Right renal cortex interstitium (tissue), 3 donors: Measurements from ENCODE around the gene RAB40C. TPM values are rescaled to one million over a fixed set of nuclear protein-coding genes. Genes with fewer than 3 reads are reported as not detected.
"Not testable (repeated sequence)": the region's sequence is repeated elsewhere in the genome, so short reads cannot be mapped to it uniquely, and the experiment has no call there.

ENCODE experiments used
- DNase-seq, 3 donors: peaks; one replicate each; pipeline ENCODE4 v3.0.0-alpha.2; 2013; ENCODE audit warnings: low read depth in 3 of 3, low spot score in 2 of 3
- polyA plus RNA-seq, 3 donors: library from polyadenylated mRNA; unstranded; fragments of 120-200 nt; gene quantifications; one replicate each; pipeline ENCODE4 v1.2.1, GENCODE V29; 2013; ENCODE audit not compliant: insufficient read length in 3 of 3

Gene RAB40C
- polyA plus RNA-seq, 3 donors, result 12.7 to 16.6 (median 14.4) TPM

GRCh38 chr16:586645-587590, 2.9 kb upstream of the RAB40C start:
- no peak for DNase-seq

- DNase-seq, result no peak
Measured at GRCh38 chr16:588639-588888, 1.3 kb upstream of the RAB40C start.

GRCh38 chr16:588889-589657, 793 bp upstream of the RAB40C start:
- DNase-seq, result peak; percentile 90 to 94 (median 91)

- no peak for DNase-seq
Measured at GRCh38 chr16:590188-590814, 435 bp downstream of the RAB40C start.

- DNase-seq, result no peak
Measured at GRCh38 chr16:590815-591200, 942 bp downstream of the RAB40C start.

GRCh38 chr16:591231-591630, 1.4 kb downstream of the RAB40C start:
- DNase-seq, result no peak

GRCh38 chr16:591892-592517, 2.1 kb downstream of the RAB40C start:
- DNase-seq, result no peak

GRCh38 chr16:592518-593306, 2.8 kb downstream of the RAB40C start:
- no peak for DNase-seq

- no peak for DNase-seq
Measured at GRCh38 chr16:593406-593805, 3.5 kb downstream of the RAB40C start.

- no peak for DNase-seq
Measured at GRCh38 chr16:593807-594206, 3.9 kb downstream of the RAB40C start.

GRCh38 chr16:595094-595528, 5.2 kb downstream of the RAB40C start:
- no peak for DNase-seq

GRCh38 chr16:595942-596735, 6.3 kb downstream of the RAB40C start:
- no peak for DNase-seq

GRCh38 chr16:596736-597060, 6.8 kb downstream of the RAB40C start:
- no peak for DNase-seq

GRCh38 chr16:597655-598054, 7.8 kb downstream of the RAB40C start:
- DNase-seq, result not testable (repeated sequence)

- no peak for DNase-seq
Measured at GRCh38 chr16:598823-599739, 9.2 kb downstream of the RAB40C start.

- DNase-seq, result no peak
Measured at GRCh38 chr16:600781-601180, 10.9 kb downstream of the RAB40C start.

GRCh38 chr16:603933-604332, 14.1 kb downstream of the RAB40C start:
- DNase-seq, result no peak

GRCh38 chr16:606656-607307, 16.9 kb downstream of the RAB40C start:
- DNase-seq, result no peak
